ENCODE data around the gene ARHGAP32.
"Not testable (repeated sequence)": the region's sequence is repeated elsewhere in the genome, so short reads cannot be mapped to it uniquely, and the experiment has no call there.

The ARHGAP32 gene

DNA sequence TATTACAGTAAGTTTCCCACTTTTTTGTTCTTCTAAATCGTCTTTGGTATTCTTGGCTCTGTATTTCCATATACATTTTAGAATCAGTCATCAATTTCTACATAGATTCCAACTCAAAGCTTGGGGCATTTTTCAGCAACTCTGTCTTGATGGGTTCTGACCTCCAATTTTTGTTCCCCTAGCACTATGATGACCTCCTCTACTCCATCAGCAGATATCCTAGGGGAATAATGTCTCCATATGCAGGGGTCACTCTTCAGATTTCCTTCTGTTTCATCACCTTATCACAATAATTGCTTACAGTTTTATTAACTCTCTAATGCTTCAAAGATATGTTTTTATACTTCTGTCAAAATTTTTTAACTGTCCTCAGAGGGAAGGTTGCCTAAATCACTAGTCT lies 158.1 kb downstream of the ARHGAP32 start:
- DNase-seq (ENCODE audit: low spot score) = no peak

DNA sequence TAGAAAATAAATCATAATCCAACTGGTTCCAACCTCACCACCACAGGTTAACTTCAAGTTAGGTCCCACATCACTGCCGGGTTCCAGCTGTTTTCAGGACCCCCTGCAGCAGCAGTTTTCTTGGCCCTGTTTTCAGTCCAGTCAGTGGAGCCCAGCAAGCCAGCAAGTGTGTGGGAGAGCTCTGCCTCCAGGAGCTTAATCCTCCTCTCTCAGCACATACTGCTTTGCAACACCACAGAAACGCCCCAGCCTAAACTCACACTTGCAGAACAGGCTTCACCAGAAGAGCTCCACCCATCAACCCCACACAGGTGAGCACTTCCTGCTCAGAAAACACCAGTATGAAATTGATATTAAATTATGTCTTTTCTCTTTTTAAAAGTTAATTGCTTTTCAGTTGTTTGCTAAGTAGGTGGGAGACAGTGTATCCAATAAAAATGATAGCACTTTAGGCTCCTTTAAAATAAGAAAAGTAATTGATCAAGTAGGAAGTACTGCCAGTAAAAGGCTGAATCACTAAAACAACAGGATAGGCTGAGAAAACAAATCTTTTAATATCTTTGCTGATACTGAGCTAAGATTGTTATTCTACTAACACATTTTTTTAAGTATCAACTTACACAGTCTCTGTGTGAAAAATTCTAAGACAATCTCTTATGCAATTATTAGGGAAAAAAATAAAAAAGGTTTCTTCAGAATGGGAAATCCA lies 168.0 kb downstream of the ARHGAP32 start:
- no peak for DNase-seq (ENCODE audit: low spot score)

DNA sequence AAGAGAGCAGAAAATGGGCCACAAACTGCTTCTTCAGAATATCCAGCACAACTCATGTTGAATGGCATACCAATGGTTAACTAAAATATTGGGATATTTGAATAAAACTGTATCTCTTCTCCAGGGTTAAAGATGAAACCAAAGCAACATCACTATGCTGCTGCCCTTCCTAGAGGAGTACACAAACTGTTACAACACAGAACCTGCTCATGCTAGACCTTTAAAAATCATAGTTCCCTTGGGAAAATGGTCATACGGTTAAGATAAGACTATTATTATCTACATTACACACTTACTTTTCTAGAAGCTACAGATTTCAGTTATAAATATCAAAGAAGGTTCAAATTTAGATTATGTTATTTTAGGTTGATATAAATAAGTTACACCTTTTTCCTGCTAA lies 170.8 kb downstream of the ARHGAP32 start:
- DNase-seq (ENCODE audit: low spot score) = no peak

DNA sequence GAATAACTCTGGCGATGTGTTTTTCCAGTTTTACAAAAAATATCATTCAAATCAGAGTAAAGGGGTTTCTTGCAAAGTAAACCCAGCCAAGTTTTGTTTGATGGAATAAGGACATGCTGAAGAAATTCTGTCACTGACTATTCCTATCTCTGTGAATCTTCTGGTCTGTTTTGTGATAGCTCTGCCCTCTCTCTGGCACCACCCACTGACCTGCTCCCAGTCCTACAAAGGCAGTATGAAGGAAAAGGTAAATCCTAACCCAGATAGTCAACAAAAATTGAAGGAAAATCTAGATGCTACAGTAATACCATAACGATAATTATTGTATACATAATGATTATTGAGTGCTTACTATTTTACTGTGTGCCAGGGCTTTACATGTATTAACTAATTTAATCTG lies 173.1 kb downstream of the ARHGAP32 start:
- DNase-seq (ENCODE audit: low spot score) = no peak

DNA sequence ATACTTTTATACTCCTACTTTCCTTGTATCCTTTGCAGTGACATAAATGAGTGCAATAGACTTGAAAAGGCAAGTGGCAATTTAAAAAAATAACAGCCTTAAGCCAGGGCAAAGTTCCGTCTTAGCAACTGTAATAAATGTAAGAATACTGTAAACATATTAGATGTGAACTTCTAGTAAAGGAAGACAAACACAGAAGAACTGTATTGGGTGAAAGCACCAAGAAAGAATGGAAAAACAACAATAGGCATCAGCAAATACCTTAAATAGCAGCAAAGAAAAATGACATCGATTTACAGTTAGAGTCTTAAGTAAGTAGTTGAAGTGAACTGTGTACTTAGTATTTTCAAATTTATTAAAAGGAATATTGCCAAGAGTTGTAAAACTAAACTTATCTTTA lies 174.0 kb downstream of the ARHGAP32 start:
- no peak for DNase-seq (ENCODE audit: low spot score)

DNA sequence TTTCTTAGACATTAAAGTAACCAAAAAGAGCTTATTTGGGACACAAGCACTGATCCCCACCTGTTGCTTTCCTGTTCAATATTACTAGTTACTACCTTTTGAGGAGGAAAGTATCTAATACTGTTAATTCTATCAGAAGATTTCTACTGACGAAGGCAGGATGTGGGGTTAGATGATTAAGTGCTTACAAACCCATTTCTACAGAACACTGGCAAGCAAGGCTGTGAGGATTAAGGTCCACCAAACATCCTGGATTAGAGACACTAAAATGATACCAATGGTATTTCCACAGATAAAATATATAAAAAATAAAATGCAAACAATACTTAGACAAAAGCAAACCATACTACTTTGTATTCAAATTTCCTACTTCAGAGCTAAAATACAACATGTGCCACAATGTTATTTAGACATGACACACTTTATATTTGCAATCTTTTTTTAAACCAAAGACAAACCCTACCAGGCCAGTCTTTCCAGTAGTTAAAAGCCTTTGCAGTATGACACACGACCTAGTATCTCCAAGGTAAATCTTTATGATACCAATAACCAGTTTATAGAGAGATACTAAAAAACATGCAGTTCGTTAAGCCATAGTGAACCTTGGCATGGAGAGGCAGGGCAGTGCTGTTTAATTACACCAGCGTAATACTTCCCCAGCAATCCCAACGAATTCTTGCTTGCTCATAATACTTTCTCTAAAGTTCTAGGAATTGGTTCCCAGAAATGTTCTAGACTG lies 178.2 kb downstream of the ARHGAP32 start:
- no peak for DNase-seq (ENCODE audit: low spot score)

DNA sequence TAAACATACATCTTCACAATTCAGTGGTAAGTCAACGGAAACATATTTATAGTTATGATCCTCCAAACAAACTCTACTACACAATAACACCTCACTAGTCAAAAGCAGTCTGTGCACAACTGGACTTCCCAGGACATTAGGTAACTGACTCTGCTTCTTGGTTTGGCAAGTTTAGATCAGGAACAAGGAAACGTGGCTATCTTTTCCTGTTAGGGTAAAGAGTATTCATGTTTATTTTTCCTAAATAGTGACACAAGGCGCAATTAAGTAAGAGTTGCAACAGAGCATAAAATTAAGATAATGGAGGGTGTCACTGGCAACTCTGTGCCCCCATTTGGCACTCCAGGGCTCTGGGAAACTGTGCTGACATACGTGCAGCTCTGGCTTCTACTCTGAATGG lies 179.2 kb downstream of the ARHGAP32 start:
- no peak for DNase-seq (ENCODE audit: low spot score)

DNA sequence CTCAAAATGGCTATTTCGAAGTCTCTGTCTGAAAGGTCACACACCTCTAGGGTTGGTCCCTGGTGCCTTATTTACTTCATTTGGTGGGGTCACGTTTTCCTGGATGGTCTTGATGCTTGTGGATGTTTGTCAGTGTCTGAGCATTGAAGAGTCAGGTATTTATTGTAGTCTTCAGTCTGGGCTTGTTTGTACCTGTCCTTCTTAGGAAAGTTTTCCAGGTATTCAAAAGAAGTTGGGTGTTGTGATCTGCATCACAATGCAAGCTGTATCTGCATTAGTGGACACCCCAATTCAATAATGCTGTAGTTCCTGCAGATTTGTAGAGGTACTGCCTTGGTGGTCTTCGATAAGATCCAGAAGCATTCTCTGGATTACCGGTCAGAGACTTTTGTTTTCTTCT lies 186.0 kb downstream of the ARHGAP32 start:
- no peak for DNase-seq (ENCODE audit: low spot score)

DNA sequence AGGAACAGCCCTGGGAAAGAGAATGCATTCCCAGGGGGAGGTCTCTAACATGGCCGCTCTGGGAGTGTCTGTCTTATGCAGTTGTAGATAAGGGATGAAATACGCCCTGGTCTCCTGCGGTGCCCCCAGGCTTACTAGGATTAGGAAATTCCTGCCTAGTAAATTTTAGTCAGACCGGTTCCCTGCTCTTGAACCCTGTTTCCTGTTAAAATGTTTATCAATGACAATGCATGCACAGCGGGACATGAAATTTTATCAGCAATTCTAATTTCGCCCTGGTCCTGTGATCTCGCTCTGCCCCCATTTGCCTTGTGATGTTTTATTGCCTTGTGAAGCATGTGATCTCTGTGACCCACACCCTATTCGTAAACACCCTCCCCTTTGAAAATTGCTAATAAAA lies 193.0 kb downstream of the ARHGAP32 start:
- DNase-seq (ENCODE audit: low spot score) = not testable (repeated sequence)

DNA sequence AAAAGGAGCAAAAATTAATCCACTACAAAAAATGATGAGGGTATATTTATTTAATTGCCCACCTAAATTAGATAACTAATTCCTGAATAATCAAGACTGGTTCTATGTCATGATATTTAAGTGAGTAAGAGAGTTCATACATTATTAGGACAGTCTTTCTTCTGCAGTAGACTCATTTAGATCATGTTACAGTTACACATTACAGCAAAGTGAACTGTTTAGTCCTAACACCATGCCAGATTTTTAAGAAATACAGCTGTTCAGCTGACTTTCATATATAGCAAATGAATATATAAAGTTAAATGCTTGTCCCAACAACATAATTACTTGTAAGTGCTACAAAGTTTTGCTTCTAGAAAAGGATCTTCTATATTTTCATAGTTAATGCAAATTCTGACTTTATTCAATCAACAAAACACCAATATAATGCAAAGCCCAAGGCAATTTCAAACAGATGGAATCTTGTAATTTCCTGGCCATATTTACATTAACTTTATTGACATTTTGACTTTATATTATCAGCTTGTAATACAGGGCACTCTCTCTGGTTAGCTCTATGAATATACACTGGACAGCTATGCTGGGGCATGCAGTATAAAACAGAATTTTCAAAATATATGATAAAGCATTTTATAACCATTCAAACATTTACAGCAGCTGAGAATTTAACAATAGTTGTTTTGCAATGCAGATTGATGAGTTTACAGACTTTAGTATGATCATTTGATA lies 203.7 kb downstream of the ARHGAP32 start:
- DNase-seq (ENCODE audit: low spot score) = no peak

DNA sequence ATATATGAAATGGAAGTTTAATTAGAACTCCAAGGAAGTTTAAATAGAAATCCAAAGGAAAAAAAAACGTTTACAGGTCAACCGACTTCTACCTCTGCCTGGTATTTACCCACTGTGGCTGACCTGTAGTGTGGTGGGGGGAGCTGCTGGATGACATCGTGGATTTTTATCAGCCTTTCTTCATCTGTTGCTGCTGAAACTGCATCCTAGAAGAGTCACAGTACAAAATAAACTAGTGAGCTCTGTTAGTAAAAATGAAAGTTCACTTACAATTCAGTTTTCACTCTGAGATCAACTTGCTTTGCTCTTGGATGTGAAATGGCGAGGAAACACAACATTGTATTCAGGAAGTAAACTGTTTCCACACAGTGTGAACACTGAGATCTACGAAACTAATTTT lies 206.2 kb downstream of the ARHGAP32 start:
- no peak for DNase-seq (ENCODE audit: low spot score)

DNA sequence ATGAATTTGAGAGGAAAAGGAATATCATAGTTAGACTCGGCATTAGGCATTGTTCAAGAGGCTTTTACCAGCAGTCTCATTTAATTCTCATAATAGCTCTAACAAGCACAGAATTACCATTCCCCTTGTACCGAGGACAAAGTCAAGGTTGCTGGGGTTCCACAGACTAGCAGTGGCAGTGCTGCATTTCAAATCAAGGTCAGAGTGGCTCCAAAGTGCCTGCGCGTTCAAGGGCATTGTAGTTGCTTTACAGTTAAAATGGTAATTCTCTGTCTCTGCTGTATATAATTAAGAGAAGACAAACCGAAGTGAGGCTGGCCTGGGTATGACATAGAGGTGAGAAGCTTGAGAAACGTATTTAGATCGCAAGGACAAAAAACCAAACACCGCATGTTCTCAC lies 209.1 kb downstream of the ARHGAP32 start:
- DNase-seq (ENCODE audit: low spot score) = no peak

DNA sequence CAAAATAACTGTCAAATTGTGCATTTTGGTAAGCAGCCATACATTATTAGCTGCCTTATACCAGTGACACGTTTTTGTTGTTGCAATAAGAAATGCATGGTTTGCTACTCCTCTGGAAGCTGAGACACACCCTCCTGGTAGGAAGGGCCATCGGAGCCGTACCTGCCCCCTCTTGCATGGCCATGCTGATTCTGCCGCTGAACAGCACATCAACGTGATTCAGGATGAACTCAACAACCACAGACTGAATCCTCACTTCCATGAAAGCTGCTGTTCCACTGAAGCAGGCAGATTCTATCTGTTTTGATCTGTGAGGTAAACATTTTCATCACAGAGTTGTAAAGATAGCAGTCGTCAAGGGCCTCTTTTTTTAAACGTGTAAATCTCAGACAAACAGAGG lies 210.9 kb downstream of the ARHGAP32 start:
- no peak for DNase-seq (ENCODE audit: low spot score)

DNA sequence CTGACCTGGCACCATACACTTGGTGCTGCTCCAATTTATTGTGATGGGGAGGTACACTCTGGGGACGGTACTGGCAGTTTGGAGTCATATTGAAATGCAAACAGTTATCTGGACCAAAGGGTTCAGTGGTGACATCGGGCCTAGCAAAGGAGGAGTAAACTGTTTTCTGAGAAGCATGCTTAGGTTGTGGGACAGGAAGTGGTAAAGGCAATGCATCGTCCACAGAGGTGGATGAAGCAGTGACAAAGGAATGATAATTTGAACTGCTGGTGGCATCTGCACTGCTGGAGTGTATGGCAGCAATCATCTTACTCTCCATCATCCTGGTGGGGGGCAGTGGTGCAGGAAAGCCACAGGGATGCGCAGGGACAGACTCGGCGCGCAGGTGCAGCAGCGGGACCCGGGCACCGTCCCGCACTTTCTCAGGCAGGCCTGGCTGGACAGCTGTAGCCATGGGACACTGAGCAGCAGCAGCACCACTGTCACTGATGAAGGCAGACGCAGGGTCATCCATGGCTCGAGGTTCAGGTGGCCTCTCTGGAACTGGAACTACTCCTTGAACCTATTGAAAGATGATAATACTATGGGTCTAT lies 221.4 kb downstream of the ARHGAP32 start:
- DNase-seq (ENCODE audit: low spot score) = no peak

DNA sequence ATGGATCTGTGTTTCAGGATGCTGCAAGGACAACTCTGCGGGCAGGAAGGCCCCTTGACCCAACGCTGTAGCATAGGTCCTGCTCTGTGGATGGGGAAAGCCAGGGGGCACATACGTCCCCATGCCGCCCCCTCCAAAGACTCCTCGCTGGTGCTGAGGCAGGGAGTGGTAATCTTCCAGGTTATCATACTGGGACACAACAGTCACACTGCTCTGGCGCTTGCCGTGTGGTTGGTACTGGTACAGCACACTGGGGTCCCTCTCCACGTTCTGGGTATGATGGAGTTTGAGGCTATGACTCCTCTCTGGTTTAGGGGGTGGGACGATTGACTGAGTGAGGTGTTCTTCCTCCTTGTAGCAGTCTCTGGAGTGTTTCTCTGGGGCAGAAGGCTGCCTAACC lies 223.2 kb downstream of the ARHGAP32 start:
- no peak for DNase-seq (ENCODE audit: low spot score)

DNA sequence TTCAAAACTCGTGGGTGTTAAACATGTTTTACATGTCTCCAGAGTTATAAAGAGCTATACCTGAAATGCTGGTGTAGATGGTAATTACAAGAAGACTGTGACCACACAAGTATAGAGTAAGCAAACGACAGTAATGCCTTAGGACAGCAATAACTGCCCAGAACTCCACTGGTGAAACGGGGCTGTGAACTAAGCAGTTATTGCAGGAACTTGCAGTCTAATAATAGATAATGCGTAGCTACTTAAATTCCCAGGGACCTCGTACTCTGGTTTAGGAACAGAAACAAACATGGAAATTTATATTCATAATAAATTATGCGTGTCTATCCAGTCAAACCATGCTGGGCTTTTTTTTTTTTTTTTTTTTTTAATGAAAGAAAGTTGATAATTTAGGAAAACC lies 224.5 kb downstream of the ARHGAP32 start:
- DNase-seq (ENCODE audit: low spot score) = no peak

DNA sequence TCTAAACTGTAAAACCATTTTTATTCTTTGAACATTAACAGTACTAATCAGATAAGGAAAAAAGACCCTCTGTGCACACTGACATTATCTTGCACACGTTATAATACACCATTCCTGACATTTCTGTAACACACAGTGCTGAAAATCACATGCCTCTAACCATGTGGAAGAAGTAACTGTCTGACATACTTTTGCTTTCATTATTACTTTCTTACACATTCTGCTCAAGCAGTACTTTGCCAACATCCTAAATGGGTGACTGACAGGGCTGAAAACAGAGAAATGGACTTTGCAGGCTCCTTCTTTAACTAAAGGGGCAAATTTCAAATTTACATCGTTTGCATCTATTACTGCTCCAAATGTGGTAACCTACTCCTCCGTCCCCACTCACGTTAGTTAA lies 226.6 kb downstream of the ARHGAP32 start:
- DNase-seq (ENCODE audit: low spot score) = no peak

DNA sequence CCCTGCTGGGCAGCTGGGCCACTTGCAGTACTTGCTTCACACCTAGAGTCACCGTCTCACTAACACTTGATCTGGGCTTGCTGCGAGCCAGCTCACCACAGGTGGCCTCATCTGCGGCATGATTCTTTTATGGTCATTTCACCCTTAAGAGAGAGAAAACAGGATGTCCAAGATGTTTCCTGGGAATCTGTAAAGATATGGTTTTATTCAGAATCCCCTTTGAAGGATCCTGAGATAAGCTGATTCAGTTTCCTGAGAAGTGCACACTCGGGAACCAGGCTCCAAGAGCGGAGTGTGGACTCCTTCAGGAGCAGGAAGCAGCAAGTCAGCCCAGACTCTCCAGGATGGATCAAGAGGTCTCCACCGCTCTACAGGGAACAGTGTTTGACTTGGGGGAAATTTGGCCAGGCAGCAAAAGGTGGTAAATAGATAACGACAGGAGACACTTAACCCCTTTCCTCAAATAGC lies 227.6 kb downstream of the ARHGAP32 start:
- no peak for DNase-seq (ENCODE audit: low spot score)

DNA sequence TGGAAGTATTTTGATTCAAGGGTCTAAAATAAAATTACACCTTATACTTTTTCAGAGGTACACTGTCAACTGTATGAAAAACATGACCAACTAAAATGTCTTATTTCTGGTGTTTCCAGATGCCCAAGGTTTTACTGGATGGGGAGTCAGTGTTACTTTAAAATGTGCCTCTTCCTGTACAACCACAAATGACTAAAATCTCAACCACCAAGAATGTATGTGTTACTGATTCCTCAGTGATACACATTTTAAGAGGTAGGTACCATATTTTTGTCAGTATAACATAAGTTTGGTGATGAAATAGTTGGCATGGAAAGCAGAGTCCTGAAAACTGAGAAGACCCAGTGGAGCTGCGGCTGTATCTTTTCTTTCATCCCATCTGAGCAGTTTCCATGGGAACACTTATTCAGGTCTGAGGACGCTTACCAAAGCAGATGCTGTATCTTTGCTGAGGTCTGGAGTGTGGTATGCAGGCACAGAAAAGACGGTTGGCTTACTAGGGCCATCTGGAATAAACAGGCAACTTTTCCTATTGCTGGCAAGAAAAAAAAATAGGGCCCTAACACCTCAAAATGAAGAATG lies 228.3 kb downstream of the ARHGAP32 start:
- DNase-seq (ENCODE audit: low spot score) = no peak

DNA sequence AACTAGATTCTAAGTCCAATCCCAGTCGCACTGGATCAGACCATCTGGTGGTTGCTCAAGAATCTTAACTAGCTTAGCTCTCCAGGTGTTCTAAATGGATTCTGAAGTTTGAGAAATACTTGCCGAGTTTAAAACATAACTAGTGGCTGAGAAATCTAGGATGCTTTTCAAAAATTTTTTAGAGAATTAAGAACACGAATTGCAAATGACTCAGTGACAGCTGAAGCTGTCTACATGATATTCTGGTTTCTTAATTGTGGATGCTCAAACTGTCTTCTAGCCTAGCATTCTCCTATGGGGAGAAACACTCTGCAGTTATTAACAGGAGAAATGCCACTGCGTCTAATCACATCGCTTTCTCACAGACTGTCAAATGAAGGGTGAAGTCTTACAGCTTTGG lies 229.2 kb downstream of the ARHGAP32 start:
- DNase-seq (ENCODE audit: low spot score) = no peak

DNA sequence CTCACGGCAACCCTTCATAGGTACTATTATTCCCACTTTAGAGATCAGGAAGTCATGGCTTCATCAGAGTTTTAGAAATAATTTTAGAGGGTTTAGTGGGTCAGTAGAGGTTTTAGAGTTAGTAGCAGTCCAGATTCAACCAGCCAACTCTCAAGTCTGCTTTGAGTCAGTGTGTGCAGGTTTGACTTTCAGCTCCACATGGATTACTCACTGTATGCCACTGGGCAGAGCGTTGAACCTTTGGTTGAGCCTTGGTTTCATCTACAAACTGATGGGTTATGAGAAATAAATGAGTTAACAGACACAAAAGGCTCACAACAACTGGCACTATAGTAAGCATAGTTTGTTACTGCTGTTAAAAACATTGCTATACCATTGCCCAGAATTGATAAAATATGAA lies 230.5 kb downstream of the ARHGAP32 start:
- no peak for DNase-seq (ENCODE audit: low spot score)

DNA sequence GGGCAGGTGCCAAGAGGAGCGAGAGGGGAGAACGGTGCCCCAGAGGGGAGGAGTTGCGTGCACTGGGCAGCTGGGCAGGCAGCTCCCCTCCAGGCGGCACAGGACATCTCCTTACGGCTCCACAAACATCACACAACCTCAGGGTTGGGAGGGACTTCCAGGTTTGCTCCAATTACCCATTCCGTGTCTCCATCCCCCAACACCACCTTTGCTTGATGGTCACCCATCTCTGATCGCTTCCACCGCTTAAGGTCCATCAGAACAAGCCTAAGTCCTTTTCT lies 235.0 kb downstream of the ARHGAP32 start:
- no peak for DNase-seq (ENCODE audit: low spot score)

Measured in left forelimb (tissue), 1 donor.